Choroid plexus epithelial cell (primary cell): ENCODE data around the gene KRT39.
A peak's percentile ranks its signal among the peaks of the same experiment; 100 is the strongest.

Experiments
- DNase-seq: peaks from one replicate; pipeline ENCODE4 v3.0.0-alpha.2; 2010; ENCODE audit warnings: low read depth
- H3K4me3 ChIP-seq: 2 replicates; pipeline ENCODE4 v1.5.1; 2011; ENCODE audit warnings: low read depth, mild to moderate bottlenecking, control low read depth, low read length, moderate library complexity
- CTCF ChIP-seq: conservative IDR thresholded peaks from 2 replicates; pipeline ENCODE4 v1.5.1; 2011; ENCODE audit warnings: low read depth, mild to moderate bottlenecking, control low read depth, inconsistent platforms, low read length, moderate library complexity

KRT39 gene

GRCh38 chr17:40963838-40964237, 2.9 kb downstream of the KRT39 start:
- peak; percentile 62 for DNase-seq
- peak; percentile 75 for TF ChIP-seq CTCF
- H3K4me3 ChIP-seq = no peak overlapping the region

- H3K4me3 ChIP-seq = no peak overlapping the region
- TF ChIP-seq CTCF = no peak
- DNase-seq = no peak
Measured at GRCh38 chr17:40962059-40962561, 4.6 kb downstream of the KRT39 start.

DNA sequence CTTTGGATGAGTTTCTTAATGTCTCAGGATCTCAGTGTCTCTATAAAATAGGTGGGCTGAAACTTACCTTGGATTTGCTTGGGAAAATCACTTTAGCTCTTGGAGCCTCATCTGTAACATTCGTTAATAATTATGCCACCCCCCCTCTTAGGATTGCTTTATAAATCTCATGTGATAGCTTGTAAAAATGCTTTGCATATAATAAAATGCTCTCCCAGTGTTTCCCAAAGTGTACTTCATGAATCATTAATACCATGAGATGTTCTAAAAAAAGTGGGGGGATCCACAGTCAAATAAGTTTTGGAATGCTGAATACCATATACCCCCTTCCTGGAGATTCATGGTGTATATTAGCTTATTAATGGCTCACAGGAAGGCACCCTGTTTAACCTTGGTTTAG, 5.2 kb downstream of the KRT39 start:
- no peak overlapping the region for H3K4me3 ChIP-seq
- DNase-seq = no peak
- no peak for TF ChIP-seq CTCF

GRCh38 chr17:40960144-40960543, 6.6 kb downstream of the KRT39 start:
- no peak for TF ChIP-seq CTCF
- DNase-seq = no peak
- H3K4me3 ChIP-seq = no peak overlapping the region

DNA sequence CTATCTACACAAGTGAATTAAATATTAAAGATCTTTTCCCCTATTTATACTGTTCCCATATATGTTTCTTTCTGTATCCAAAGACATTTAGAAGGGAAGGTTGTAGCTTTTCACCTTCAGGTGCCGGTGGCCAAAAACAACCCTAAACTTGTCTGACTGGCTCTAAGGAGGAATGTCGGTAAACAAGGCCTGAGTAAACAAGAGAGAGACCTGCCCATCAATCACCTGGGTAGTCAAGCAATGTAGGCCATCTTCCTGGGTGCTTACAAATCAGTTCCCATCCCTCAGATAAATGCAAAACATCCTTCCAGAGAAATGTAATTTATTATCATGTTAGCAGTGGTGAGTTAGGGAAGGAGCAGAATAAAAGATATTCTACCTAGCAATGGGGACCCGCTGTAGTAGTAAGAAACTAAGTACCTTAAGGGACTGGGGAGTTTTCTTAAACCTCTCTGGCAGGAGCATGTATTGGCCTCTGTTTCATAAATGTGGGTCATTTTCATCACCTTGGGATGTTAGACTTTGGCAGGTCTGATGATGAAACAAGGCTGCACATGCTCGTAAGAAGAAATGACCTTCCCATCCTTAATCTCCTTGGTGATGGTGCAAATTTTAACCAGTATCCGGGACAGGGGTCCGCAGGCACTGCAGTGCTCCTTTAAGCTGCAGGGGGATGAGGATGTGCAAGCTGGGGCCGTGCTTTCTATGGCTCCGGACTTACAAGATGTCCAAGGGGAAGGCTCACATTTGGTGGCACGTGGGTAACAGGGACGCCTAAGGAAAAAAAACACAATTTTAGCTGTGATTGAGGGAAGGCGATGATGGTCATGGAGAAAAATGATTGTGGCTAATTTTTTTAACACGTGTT, 8.4 kb downstream of the KRT39 start:
- TF ChIP-seq CTCF = no peak
- no peak for DNase-seq
- H3K4me3 ChIP-seq = no peak overlapping the region

DNA sequence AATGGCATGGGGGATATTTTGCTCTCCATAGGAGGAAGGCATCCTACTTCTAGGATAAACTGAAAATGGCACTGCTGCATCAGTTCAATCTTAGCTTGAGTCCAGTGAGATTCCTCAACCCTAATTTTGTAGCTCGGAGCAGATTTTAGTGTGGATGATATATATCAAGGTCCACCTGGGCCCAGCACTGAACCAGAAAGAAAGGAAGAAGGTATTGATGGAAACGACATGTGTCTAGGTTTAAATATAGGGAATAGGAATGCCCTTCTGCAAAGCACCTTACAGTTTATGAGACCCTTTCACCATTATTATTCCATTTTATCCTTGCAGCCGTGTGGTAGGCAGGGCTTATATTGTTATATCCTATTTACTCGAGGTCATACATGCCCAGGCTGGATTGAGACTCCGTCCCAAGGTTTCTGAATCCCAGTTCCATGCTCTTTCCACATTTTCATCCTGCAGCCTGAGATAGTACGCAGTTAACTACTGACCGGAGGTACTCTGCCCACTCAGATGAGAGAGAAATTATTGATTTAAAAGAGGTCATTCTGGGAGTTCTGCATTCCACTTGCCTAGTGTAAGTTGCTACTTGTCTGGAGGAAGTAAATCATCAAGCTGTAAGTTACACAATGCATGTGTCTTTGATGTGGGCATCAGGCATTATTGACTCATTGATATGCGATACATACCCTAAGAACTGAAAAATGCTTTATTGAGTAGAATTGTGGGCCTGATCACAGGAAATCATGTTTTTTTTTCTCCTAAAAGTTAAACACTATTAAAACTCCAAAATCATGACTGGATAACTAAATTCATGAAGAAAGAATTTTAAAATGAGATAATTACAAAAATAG, 10.1 kb downstream of the KRT39 start:
- TF ChIP-seq CTCF = no peak
- no peak overlapping the region for H3K4me3 ChIP-seq
- peak; percentile 93 for DNase-seq
